HFF-Myc (cell line): ENCODE results near the gene ZGPAT.

Experiments used
- DNase-seq: peaks from one replicate; pipeline ENCODE4 v3.0.0-alpha.2; 2011; ENCODE audit warnings: low read depth; ENCODE audit errors: extremely low read depth
- H3K4me3 ChIP-seq: replicated peaks from 2 replicates; pipeline ENCODE4 v1.5.1; 2011; ENCODE audit warnings: low read depth, mild to moderate bottlenecking, control low read depth, low read length
- TF ChIP-seq, protein P1 (sequence below): IDR thresholded peaks from 2 replicates; pipeline ENCODE4 v1.5.1; 2012; ENCODE audit warnings: mild to moderate bottlenecking, low read depth, low read length, control low read depth; ENCODE audit errors: missing control alignments

Gene ZGPAT

DNA sequence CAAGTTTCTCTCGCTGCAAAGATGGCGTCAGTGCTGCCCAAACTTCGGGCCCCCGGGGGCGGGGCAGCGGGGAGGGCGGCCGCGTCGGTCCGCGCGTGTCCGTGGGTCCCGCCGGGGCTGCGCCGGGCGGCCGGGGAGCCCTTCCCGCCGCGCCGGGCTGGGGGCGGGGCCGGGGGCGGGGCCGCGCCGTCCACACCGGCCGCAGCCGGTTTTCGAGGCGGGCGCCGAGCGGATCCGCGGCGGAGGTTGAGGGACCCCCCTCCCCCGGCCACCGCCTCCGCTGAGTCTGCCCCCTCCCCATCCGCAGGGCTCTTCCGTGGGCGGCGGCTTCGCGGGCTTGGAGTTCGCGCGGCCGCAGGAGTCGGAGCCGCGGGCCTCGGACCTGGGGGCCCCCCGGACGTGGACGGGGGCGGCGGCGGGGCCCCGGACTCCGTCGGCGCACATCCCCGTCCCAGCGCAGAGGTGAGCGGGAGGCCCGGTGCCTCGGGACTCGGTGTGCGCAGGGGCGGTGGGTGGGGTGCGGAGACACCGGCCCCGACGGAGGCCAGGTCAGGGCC lies 32.3 kb downstream of the ZGPAT start:
- TF ChIP-seq, protein P1, sequence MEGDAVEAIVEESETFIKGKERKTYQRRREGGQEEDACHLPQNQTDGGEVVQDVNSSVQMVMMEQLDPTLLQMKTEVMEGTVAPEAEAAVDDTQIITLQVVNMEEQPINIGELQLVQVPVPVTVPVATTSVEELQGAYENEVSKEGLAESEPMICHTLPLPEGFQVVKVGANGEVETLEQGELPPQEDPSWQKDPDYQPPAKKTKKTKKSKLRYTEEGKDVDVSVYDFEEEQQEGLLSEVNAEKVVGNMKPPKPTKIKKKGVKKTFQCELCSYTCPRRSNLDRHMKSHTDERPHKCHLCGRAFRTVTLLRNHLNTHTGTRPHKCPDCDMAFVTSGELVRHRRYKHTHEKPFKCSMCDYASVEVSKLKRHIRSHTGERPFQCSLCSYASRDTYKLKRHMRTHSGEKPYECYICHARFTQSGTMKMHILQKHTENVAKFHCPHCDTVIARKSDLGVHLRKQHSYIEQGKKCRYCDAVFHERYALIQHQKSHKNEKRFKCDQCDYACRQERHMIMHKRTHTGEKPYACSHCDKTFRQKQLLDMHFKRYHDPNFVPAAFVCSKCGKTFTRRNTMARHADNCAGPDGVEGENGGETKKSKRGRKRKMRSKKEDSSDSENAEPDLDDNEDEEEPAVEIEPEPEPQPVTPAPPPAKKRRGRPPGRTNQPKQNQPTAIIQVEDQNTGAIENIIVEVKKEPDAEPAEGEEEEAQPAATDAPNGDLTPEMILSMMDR = no peak
- H3K4me3 ChIP-seq = peak overlapping the region; percentile 63
- no peak for DNase-seq

DNA sequence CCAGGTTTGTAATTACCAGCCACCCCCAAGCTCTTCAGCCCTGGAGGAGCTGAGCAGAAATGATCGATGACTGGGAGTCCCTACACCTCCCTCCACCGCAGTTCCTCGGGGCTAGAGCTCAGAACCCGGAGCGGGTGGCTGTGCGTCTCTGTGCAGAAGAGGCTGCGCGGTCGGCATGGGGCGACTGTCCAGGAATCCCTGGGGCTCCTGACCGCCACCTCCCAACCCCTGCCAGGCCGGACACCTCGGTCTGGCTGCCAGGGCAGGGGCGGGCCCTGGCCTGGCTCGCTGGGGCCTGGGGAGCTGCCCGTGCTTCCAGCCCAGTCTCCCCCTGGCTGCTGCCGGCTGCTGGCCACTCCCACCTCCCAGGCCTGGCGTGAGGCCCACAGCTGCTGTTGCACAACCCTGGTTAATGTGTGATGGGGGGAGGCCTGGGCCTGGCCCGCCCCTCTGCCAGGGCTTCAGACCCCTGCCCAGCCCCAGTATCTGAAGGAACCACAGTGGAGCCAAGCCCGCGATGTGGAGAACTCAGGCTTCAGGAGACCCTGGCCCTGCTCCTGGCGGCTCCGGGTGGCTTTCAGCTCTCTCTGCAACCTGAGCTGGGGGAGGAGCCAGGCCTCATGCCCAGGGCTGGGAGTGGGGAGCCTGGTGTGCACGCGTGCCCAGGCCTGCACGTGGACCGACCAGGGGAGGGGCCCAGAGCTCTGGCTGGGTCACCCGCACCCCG lies 33.0 kb downstream of the ZGPAT start:
- peak; percentile 58 for DNase-seq

DNA sequence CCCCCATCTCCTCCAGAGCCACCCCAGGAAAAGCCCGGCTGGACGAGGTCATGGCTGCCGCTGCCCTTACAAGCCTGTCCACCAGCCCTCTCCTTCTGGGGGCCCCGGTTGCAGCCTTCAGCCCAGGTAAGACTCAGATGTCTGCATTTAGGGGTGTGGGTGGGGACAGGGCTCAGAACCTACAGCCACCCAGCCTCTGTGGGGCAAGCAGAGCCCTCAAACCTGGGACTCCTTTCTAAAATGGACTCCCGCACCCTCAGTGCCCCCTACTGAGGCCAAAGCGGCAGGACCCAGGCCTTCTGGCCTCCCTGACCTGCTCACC lies 33.5 kb downstream of the ZGPAT start:
- TF ChIP-seq, protein P1 = no peak
- no peak for DNase-seq
- peak overlapping the region; percentile 63 for H3K4me3 ChIP-seq

More for the DNA sequence above, 33.0 kb downstream of the ZGPAT start:
- TF ChIP-seq, protein P1 = no peak
- H3K4me3 ChIP-seq = peak overlapping the region; percentile 63

DNA sequence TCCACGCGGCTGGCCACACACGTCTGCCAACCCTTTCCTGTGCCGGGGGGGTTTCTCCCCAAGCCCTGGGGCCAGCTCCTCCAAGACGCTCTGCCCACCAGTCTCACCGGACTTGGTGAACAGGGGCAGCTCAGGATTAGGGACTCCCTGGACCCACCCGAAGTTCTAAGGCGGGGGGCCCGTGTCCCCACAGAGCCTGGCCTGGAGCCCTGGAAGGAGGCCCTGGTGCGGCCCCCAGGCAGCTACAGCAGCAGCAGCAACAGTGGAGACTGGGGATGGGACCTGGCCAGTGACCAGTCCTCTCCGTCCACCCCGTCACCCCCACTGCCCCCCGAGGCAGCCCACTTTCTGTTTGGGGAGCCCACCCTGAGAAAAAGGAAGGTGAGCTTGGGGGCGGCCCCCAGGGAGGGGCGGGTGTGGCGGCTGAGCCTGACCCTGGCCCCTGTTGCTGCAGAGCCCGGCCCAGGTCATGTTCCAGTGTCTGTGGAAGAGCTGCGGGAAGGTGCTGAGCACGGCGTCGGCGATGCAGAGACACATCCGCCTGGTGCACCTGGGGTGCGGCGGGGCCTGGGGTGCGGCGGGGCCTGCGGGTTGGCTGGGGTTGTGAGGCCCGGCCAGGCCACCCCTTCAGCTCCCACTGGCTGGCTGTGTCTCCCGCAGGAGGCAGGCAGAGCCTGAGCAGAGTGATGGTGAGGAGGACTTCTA lies 34.0 kb downstream of the ZGPAT start:
- H3K4me3 ChIP-seq = peak overlapping the region; percentile 63
- TF ChIP-seq, protein P1 = no peak
- no peak for DNase-seq

DNA sequence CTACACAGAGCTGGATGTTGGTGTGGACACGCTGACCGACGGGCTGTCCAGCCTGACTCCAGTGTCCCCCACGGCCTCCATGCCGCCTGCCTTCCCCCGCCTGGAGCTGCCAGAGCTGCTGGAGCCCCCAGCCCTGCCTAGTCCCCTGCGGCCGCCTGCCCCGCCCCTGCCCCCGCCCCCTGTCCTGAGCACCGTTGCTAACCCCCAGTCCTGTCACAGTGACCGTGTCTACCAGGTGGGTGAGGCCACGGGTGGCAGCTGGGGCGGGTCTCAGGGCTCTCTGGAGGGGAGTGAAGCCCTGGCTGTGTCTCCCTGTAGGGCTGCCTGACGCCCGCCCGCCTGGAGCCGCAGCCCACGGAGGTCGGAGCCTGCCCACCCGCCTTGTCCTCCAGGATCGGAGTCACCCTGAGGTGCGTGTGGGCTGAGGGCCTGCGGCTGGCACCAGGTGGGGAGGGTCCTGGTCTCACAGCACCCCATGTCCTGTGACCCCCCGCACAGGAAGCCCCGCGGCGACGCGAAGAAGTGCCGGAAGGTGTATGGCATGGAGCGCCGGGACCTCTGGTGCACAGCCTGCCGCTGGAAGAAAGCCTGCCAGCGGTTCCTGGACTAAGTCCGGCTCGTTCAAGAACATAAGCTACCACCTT lies 34.7 kb downstream of the ZGPAT start:
- TF ChIP-seq, protein P1 = no peak
- no peak for DNase-seq
- H3K4me3 ChIP-seq = peak overlapping the region; percentile 63

DNA sequence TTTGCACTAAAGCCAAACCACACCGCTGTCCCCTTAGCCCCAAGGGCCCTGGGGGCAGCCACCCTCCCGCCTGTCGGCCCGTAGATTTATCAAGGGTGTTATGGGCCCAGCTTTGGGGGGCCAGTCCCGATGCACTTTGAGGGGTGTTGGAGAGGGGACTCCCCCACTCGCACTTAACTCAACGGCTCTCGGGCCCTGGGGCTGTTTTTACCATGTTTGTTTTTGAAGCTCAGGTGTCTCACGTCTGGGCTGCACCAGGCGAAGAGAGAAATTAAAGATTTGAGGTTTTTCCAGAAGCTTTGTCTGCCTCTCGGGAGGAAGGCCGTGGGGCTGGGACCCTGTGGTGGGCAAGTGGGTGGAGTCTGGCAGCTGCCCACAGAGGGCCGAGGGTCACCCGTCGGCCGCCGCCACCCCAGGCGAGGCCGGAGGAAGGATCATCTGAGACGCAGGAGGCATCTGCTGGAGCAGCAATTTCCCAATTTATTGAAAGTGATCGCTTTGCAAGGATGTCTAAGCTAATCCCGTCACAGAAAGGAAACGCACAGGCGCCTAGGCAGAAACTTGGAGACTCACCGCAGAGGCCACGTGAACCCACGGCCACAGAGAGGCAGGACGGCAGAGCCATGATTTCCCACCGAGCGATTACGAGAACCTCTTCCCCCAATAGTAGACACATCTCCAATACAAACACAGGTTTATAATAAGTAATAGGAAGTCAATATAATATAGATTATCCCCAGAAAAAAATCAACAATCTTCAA lies 35.6 kb downstream of the ZGPAT start:
- no peak overlapping the region for H3K4me3 ChIP-seq
- no peak for DNase-seq
- TF ChIP-seq, protein P1 = no peak
